B cell (primary cell): ENCODE measurements around the gene ZNF331. TPM values are rescaled to one million over a fixed set of nuclear protein-coding genes. Genes with fewer than 3 reads are reported as not detected.

Experiments used
- ATAC-seq: fragments of 200-7000 bp; cut with Tn5 transposase; one replicate; pipeline ENCODE4 v1.10.0; 2021; ENCODE audit warnings: low read depth, mild to moderate bottlenecking, moderate number of reproducible peaks, moderate library complexity
- CTCF ChIA-PET: fragments of 350-600 bp; sonication (Branson Sonifier 250); formaldehyde crosslinking; loops from one replicate; lab custom pipeline; 2021; ENCODE audit warnings: antibody characterized with exemption, inconsistent platforms; lab: Charles Lee
- POLR2A ChIA-PET: fragments of 350-600 bp; sonication (Branson Sonifier 250); formaldehyde crosslinking; loops from one replicate; lab custom pipeline; 2021; ENCODE audit warnings: antibody characterized with exemption; lab: Charles Lee
- DNase-seq: peaks from one replicate; pipeline ENCODE4 v3.0.0; 2013
- H2AFZ ChIP-seq: 2 replicates; pipeline ENCODE4 v1.6.1; 2012; ENCODE audit warnings: mild to moderate bottlenecking, low read depth, low read length; ENCODE audit not compliant: insufficient read depth, poor library complexity, severe bottlenecking
- H3K27ac ChIP-seq, 2 donors: 1 replicate in 1 of 2; 2 replicates in 1 of 2; pipeline ENCODE4 v1.5.1; 2012 to 2013; ENCODE audit warnings: low read length in 2 of 2, mild to moderate bottlenecking in 2 of 2, moderate library complexity in 1 of 2
- H3K27me3 ChIP-seq, 4 experiments: fragments of 200-600 bp in 1 of 4; sonication (generic) in 1 of 4; replicated peaks in 1 of 4; 1 replicate in 2 of 4; 2 replicates in 2 of 4; pipeline versions ENCODE4 v1.6.1 to v1.7.0; 2013 to 2016; ENCODE audit warnings: low read length in 3 of 4, mild to moderate bottlenecking in 2 of 4, mixed read lengths in 1 of 4, moderate library complexity in 1 of 4; ENCODE audit not compliant: insufficient read depth in 4 of 4, control insufficient read depth in 3 of 4; ENCODE audit errors: control extremely low read depth in 1 of 4
- H3K36me3 ChIP-seq, 2 experiments: replicated peaks in 1 of 2; 1 replicate in 1 of 2; 2 replicates in 1 of 2; pipeline versions ENCODE4 v1.6.1 to v1.7.1; 2013; ENCODE audit warnings: low read length in 1 of 2; ENCODE audit not compliant: insufficient read depth in 2 of 2, control insufficient read depth in 1 of 2; ENCODE audit errors: control extremely low read depth in 1 of 2, extremely low read depth in 1 of 2
- H3K4me1 ChIP-seq, 2 donors: fragments of 200-600 bp in 1 of 2; sonication (generic) in 1 of 2; 1 replicate in 1 of 2; 2 replicates in 1 of 2; pipeline versions ENCODE4 v1.5.1 to v1.6.1; 2013 to 2017; ENCODE audit warnings: low read length in 2 of 2; ENCODE audit not compliant: control insufficient read depth in 2 of 2, insufficient read depth in 2 of 2
- H3K4me2 ChIP-seq: replicated peaks from 2 replicates; pipeline ENCODE3; 2012; ENCODE audit warnings: mild to moderate bottlenecking, low read depth, low read length; ENCODE audit not compliant: poor library complexity, severe bottlenecking
- H3K4me3 ChIP-seq, 5 experiments: fragments of 200-600 bp in 1 of 5; sonication (generic) in 1 of 5; 1 replicate in 3 of 5; 2 replicates in 2 of 5; pipeline versions ENCODE4 v1.5.1 to v1.7.0; 2011 to 2016; ENCODE audit warnings: low read length in 4 of 5, mild to moderate bottlenecking in 4 of 5, low read depth in 2 of 5, control low read depth in 1 of 5, moderate library complexity in 1 of 5; ENCODE audit not compliant: insufficient read depth in 1 of 5; ENCODE audit errors: control extremely low read depth in 1 of 5, extremely low read depth in 1 of 5
- H3K79me2 ChIP-seq: fragments of 200-600 bp; sonication (generic); one replicate; pipeline ENCODE4 v1.6.0; 2016; ENCODE audit warnings: low read length; ENCODE audit not compliant: control insufficient read depth, insufficient read depth
- H3K9ac ChIP-seq: fragments of 200-600 bp; sonication (generic); 2 replicates; pipeline ENCODE4 v1.6.1; 2017; ENCODE audit warnings: mild to moderate bottlenecking, low read length, moderate library complexity
- H3K9me3 ChIP-seq, 3 donors: one replicate each; pipeline versions ENCODE4 v1.6.1 to v1.7.1; 2013; ENCODE audit warnings: low read length in 2 of 3; ENCODE audit not compliant: control insufficient read depth in 2 of 3, insufficient read depth in 1 of 3; ENCODE audit errors: control extremely low read depth in 1 of 3
- H4K20me1 ChIP-seq: 2 replicates; pipeline ENCODE4 v1.6.0; 2012; ENCODE audit warnings: mild to moderate bottlenecking, low read length; ENCODE audit not compliant: insufficient read depth, control insufficient read depth, poor library complexity, severe bottlenecking
- H3K27ac Mint-ChIP-seq: one replicate; pipeline ENCODE4 v1.8.0; 2021; ENCODE audit warnings: mixed read lengths
- H3K27me3 Mint-ChIP-seq: one replicate; pipeline ENCODE4 v1.8.0; 2021; ENCODE audit warnings: mixed read lengths
- H3K4me1 Mint-ChIP-seq: one replicate; pipeline ENCODE4 v1.8.0; 2021; ENCODE audit warnings: mixed read lengths
- H3K4me3 Mint-ChIP-seq: one replicate; pipeline ENCODE4 v1.8.0; 2021; ENCODE audit warnings: mixed read lengths
- H3K9me3 Mint-ChIP-seq: one replicate; pipeline ENCODE4 v1.8.0; 2022; ENCODE audit warnings: mixed read lengths; ENCODE audit not compliant: insufficient read depth
- CTCF ChIP-seq: fragments of 200-600 bp; IDR thresholded peaks from one replicate; pipeline ENCODE4 v1.8.0; 2022; ENCODE audit warnings: antibody characterized with exemption, mild to moderate bottlenecking
- EZH2 ChIP-seq: IDR thresholded peaks from 2 replicates; pipeline ENCODE4 v1.6.1; 2012; ENCODE audit warnings: borderline replicate concordance, low read depth, mild to moderate bottlenecking, moderate library complexity, low read length; ENCODE audit not compliant: insufficient read depth, poor library complexity, severe bottlenecking
- WGBS: methylation state at CpG from one replicate; pipeline ENCODE4 v1.1.5; 2013; ENCODE audit warnings: missing lambda C conversion rate; ENCODE audit not compliant: insufficient coverage; 5-methylcytosine and 5-hydroxymethylcytosine counted together
- intact Hi-C: fragments of 100-400 bp; cut with micrococcal nuclease; formaldehyde crosslinking; loops from one replicate; pipeline ENCODE4 v1.10.0; 2022
- polyA plus RNA-seq: library from polyadenylated mRNA; depleted of rRNA; stranded (reverse); fragments of >200 nt; gene quantifications from 2 replicates; pipeline ENCODE4 v1.2.3, GENCODE V29; 2012
- total RNA-seq, 2 donors: library from RNA; stranded (reverse); fragments of 120-200 nt in 1 of 2; gene quantifications; 1 replicate in 1 of 2; 2 replicates in 1 of 2; pipeline versions ENCODE4 v1.2.3 to v1.2.4, GENCODE V29; 2013 to 2022

The ZNF331 gene
- total and polyA plus RNA-seq, 2 donors (not counting 1 experiment from before 2014, with no cell fraction given): 21.6 to 60.1 TPM

GRCh38 chr19:53608381-53608780 lies 70.4 kb downstream of the ZNF331 start:
- POLR2A ChIA-PET: no interaction called here

More at GRCh38 chr19:53608381-53608780, 70.4 kb downstream of the ZNF331 start:
- H3K27me3 Mint-ChIP-seq: no peaks in the 10 kb centered on the region
- peaks cover 3% of the 10 kb centered on the region for H3K9me3 Mint-ChIP-seq
- no peaks in the 10 kb centered on the region for H3K36me3 ChIP-seq
- no peak overlapping the region for H3K27ac ChIP-seq
- H3K4me3 ChIP-seq: no peak overlapping the region
- peaks cover 0 to 24% (median 0%) of the 10 kb centered on the region in 3 donors for H3K9me3 ChIP-seq
- 94% methylated on average over 8 of the region's 12 CpGs for WGBS
- no peak overlapping the region for H3K4me3 Mint-ChIP-seq
- CTCF ChIA-PET: no interaction called here
- no peaks in the 10 kb centered on the region for H3K4me1 ChIP-seq
- no peaks in the 10 kb centered on the region for H3K4me1 Mint-ChIP-seq
- no peak overlapping the region for H3K9ac ChIP-seq
- no peak for TF ChIP-seq EZH2
- no peak for TF ChIP-seq CTCF
- H4K20me1 ChIP-seq: no peaks in the 10 kb centered on the region
- ATAC-seq (no peak), DNase-seq (no peak)
- intact Hi-C loops: no loop called here
- no peaks in the 10 kb centered on the region for H3K79me2 ChIP-seq
- H3K27me3 ChIP-seq: no peaks in the 10 kb centered on the region
- H3K4me2 ChIP-seq: no peak overlapping the region
- H3K27ac Mint-ChIP-seq: no peak overlapping the region
- no peak overlapping the region for H2AFZ ChIP-seq
